ENCODE measurements around the gene MAEA. TPM values are rescaled to one million over a fixed set of nuclear protein-coding genes. Genes with fewer than 3 reads are reported as not detected.

The MAEA gene
- total and polyA plus RNA-seq, 10 of the 15 experiments (the other 5 are each of a cell fraction or from before 2014, with no cell fraction given): 3.6 to 67.1 (median 54.6) TPM

DNA sequence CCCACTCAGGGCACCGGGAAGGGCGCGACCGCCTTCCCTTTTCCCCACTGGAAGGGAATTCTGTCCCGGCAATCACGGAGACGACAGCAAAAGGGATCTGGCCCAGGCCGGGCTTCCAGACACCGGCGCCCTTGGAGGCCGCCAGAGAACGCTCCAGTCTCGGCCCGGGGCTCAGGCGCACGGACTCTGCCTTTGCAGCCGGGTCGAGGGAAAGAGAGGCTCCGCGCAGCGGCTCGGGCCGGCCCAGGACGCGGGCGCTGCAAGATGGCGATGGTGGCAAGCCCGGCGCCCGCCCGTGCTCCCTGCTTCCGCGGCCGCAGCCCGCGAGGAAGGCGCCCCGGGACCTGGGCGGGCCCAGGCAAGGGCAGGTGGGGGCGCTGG, 41.8 kb upstream of the MAEA start (continued):
- TF ChIP-seq RFX5 (IDR thresholded peaks at IDR 0.05; ENCODE audit: low read depth, low read length): no peak
- TF ChIP-seq, protein P1, sequence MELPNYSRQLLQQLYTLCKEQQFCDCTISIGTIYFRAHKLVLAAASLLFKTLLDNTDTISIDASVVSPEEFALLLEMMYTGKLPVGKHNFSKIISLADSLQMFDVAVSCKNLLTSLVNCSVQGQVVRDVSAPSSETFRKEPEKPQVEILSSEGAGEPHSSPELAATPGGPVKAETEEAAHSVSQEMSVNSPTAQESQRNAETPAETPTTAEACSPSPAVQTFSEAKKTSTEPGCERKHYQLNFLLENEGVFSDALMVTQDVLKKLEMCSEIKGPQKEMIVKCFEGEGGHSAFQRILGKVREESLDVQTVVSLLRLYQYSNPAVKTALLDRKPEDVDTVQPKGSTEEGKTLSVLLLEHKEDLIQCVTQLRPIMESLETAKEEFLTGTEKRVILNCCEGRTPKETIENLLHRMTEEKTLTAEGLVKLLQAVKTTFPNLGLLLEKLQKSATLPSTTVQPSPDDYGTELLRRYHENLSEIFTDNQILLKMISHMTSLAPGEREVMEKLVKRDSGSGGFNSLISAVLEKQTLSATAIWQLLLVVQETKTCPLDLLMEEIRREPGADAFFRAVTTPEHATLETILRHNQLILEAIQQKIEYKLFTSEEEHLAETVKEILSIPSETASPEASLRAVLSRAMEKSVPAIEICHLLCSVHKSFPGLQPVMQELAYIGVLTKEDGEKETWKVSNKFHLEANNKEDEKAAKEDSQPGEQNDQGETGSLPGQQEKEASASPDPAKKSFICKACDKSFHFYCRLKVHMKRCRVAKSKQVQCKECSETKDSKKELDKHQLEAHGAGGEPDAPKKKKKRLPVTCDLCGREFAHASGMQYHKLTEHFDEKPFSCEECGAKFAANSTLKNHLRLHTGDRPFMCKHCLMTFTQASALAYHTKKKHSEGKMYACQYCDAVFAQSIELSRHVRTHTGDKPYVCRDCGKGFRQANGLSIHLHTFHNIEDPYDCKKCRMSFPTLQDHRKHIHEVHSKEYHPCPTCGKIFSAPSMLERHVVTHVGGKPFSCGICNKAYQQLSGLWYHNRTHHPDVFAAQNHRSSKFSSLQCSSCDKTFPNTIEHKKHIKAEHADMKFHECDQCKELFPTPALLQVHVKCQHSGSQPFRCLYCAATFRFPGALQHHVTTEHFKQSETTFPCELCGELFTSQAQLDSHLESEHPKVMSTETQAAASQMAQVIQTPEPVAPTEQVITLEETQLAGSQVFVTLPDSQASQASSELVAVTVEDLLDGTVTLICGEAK (IDR thresholded peaks at IDR 0.05; ENCODE audit: borderline replicate concordance): no peak

GRCh38 chr4:1248245-1249147, 41.2 kb upstream of the MAEA start, which contains the start of gene CTBP1:
TSS of gene CTBP1 (minus strand) at chr4:1249130. CDS start at chr4:1241331, 7,799 bp downstream.
- Histone ChIP-seq H3K27me3 (replicated peaks in 1 of 2; ENCODE audit: control insufficient read depth in 2 of 2, insufficient read depth in 2 of 2, low read length in 1 of 2) (no peaks in the 10 kb centered on the region), H2AFZ (ENCODE audit: control insufficient read depth, low read depth, low read length) (peak within 1 kb of the TSS; percentile 65), H3K4me1 (ENCODE audit: control insufficient read depth, insufficient read depth, low read length) (peaks cover 24% of the 10 kb centered on the region), H3K9me3 (replicated peaks; ENCODE audit: control insufficient read depth, insufficient read depth, low read length) (peaks cover 15% of the 10 kb centered on the region; the same call in 2 of the 3 replicates), H3K4me3 (peak within 1 kb of the TSS; percentile 83), H3K9ac (ENCODE audit: control insufficient read depth, insufficient read depth, low read length) (peak within 1 kb of the TSS; percentile 89), H3K36me3 (ENCODE audit: control insufficient read depth in 2 of 2, insufficient read depth in 2 of 2, low read length in 1 of 2) (peaks cover 0 to 6% of the 10 kb centered on the region in 2 experiments; a peak in 2 of 4 replicates), H3K79me2 (ENCODE audit: control insufficient read depth, insufficient read depth, low read length) (peaks cover 59% of the 10 kb centered on the region), H3K4me2 (ENCODE audit: control insufficient read depth, insufficient read depth) (peak within 1 kb of the TSS; percentile 98), H4K20me1 (ENCODE audit: control insufficient read depth, insufficient read depth) (peaks cover 7% of the 10 kb centered on the region; the same call in 1 of the 2 replicates), H3K27ac (ENCODE audit: control insufficient read depth, insufficient read depth) (peak within 1 kb of the TSS; percentile 95)
- ATAC-seq (peak; percentile 51), FAIRE-seq (no peak), DNase-seq (ENCODE audit: low read depth, low spot score) (no peak)
- in situ Hi-C loops (cut with MboI) (no loop called here), intact Hi-C loops (cut with micrococcal nuclease; ENCODE audit: unreplicated experiment) (loop anchor here (1.0 to 5.0 kb wide), 5 partner anchors 19 to 116 kb away; no protein-coding TSS in a partner anchor)
- ChIA-PET CTCF (interaction anchor here (0.7 to 3.7 kb wide), 5 partner anchors 19 to 117 kb away, joined by 3 to 21 read pairs (median 9); partner anchors contain the start of gene UVSSA), POLR2A (interaction anchor here (0.6 to 6.2 kb wide), 7 partner anchors 31 to 1768 kb away, joined by 3 to 42 read pairs (median 4); partner anchors contain the start of genes MAEA and UVSSA), SMC1A (ENCODE audit: uncharacterized antibody, unreplicated experiment) (no interaction called here), RAD21 (ENCODE audit: unreplicated experiment) (interaction anchor here (1.2 to 3.6 kb wide), 8 partner anchors 19 to 117 kb away, joined by 4 to 23 read pairs (median 8); partner anchors contain the start of gene UVSSA)
- WGBS (ENCODE audit: insufficient coverage, insufficient replicate concordance, low lambda C conversion rate, missing lambda C conversion rate): 1% methylated on average over 75 of the region's 163 CpGs
- BruUV-seq (replicated peaks): no TSS peak
- no peak for TF ChIP-seq ATF3 (IDR thresholded peaks at IDR 0.05; ENCODE audit: borderline replicate concordance, extremely low read depth, low read depth, low read length)
- peak; percentile 82 for TF ChIP-seq DPF2 (IDR thresholded peaks at IDR 0.05)
- TF ChIP-seq, protein P2, sequence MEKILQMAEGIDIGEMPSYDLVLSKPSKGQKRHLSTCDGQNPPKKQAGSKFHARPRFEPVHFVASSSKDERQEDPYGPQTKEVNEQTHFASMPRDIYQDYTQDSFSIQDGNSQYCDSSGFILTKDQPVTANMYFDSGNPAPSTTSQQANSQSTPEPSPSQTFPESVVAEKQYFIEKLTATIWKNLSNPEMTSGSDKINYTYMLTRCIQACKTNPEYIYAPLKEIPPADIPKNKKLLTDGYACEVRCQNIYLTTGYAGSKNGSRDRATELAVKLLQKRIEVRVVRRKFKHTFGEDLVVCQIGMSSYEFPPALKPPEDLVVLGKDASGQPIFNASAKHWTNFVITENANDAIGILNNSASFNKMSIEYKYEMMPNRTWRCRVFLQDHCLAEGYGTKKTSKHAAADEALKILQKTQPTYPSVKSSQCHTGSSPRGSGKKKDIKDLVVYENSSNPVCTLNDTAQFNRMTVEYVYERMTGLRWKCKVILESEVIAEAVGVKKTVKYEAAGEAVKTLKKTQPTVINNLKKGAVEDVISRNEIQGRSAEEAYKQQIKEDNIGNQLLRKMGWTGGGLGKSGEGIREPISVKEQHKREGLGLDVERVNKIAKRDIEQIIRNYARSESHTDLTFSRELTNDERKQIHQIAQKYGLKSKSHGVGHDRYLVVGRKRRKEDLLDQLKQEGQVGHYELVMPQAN (conservative IDR thresholded peaks at IDR 0.05): peak; percentile 82; the same call in 1 of the 2 replicates
- no peak for TF ChIP-seq CHD2 (IDR thresholded peaks at IDR 0.05; ENCODE audit: borderline replicate concordance, low read depth, low read length)
- peak; percentile 23 for TF ChIP-seq MYC (IDR thresholded peaks at IDR 0.05; ENCODE audit: insufficient read depth, insufficient read length, insufficient replicate concordance, low read length, severe bottlenecking)
- no peak for TF ChIP-seq EED (IDR thresholded peaks at IDR 0.05; ENCODE audit: low read depth)
- no peak for TF ChIP-seq PKNOX1 (IDR thresholded peaks at IDR 0.05)
- TF ChIP-seq PML (IDR thresholded peaks at IDR 0.05; ENCODE audit: low read length): no peak
- TF ChIP-seq SMAD1 (IDR thresholded peaks at IDR 0.05; ENCODE audit: low read depth, partially characterized antibody): no peak
- no peak for TF ChIP-seq BMI1 (IDR thresholded peaks at IDR 0.05; ENCODE audit: borderline replicate concordance)
- TF ChIP-seq HDGF (IDR thresholded peaks at IDR 0.05): no peak

Data from GM12878 (cell line).